Upper lobe of left lung (tissue), 6 donors: Measurements from ENCODE around the gene OLA1. TPM values are rescaled to one million over a fixed set of nuclear protein-coding genes. Genes with fewer than 3 reads are reported as not detected.

ENCODE experiments used
- ATAC-seq, 2 donors: fragments of 200-7000 bp; cut with Tn5 transposase; one replicate each; pipeline ENCODE4 v1.9.1; 2022; ENCODE audit warnings: mild to moderate bottlenecking in 2 of 2, moderate library complexity in 2 of 2; ENCODE audit not compliant: low FRiP score in 2 of 2
- DNase-seq, 2 donors: peaks; one replicate each; pipeline ENCODE4 v3.0.0-alpha.2; 2019 to 2020
- H3K27ac ChIP-seq, 4 donors: fragments of 200-600 bp; sonication (generic); one replicate each; pipeline ENCODE4 v1.5.1; 2016 to 2019
- H3K27me3 ChIP-seq, 4 donors: fragments of 200-600 bp; sonication (generic); one replicate each; pipeline ENCODE4 v1.5.1; 2017 to 2019
- H3K36me3 ChIP-seq, 4 donors: fragments of 200-600 bp; sonication (generic); one replicate each; pipeline ENCODE4 v1.5.1; 2016 to 2019
- H3K4me1 ChIP-seq, 4 donors: fragments of 200-600 bp; sonication (generic); one replicate each; pipeline ENCODE4 v1.5.1; 2018 to 2019
- H3K4me3 ChIP-seq, 4 donors: fragments of 200-600 bp; sonication (generic); one replicate each; pipeline ENCODE4 v1.5.1; 2017 to 2019; ENCODE audit warnings: mild to moderate bottlenecking in 2 of 4, moderate library complexity in 1 of 4
- H3K9me3 ChIP-seq, 4 donors: fragments of 200-600 bp; sonication (generic); one replicate each; pipeline ENCODE4 v1.5.1; 2018 to 2019
- CTCF ChIP-seq, 6 experiments: fragments of 450-650 bp in 4 of 6; fragments of 200-600 bp in 2 of 6; sonication (generic) in 2 of 6; IDR thresholded peaks; one replicate each; pipeline ENCODE4 v1.5.1; 2016 to 2019; ENCODE audit warnings: antibody characterized with exemption in 6 of 6
- EP300 ChIP-seq, 4 donors: sonication (generic); formaldehyde crosslinking; IDR thresholded peaks; one replicate each; pipeline ENCODE4 v1.5.1; 2017; ENCODE audit warnings: antibody characterized with exemption in 4 of 4, control low read depth in 2 of 4
- POLR2A ChIP-seq, 4 donors: fragments of 450-650 bp; IDR thresholded peaks; one replicate each; pipeline ENCODE4 v1.5.1; 2016 to 2017; ENCODE audit warnings: antibody characterized with exemption in 4 of 4, mild to moderate bottlenecking in 2 of 4
- POLR2AphosphoS5 ChIP-seq, 2 donors: sonication (generic); formaldehyde crosslinking; IDR thresholded peaks; one replicate each; pipeline ENCODE4 v1.5.1; 2017; ENCODE audit warnings: antibody characterized with exemption in 2 of 2
- WGBS, 2 donors: methylation state at CpG; one replicate each; pipeline ENCODE4 v1.1.5; 2017 to 2018; 5-methylcytosine and 5-hydroxymethylcytosine counted together
- total RNA-seq, 6 donors: library from RNA; depleted of rRNA in 4 of 6; stranded (reverse); fragments of >200 nt in 4 of 6; gene quantifications; one replicate each; pipeline versions ENCODE4 v1.1.0 to v1.2.1, GENCODE V29; 2016 to 2021
- donor health status: DM: no; HTN: no; CAD: no; lungs with moderate emphysema.
- donor health status: DM: no; HTN: yes; CAD: no; lungs with severe emphysema.

OLA1 gene
- total RNA-seq, 6 donors from 2014 or later = 16.5 to 52.2 (median 42.0) TPM

DNA sequence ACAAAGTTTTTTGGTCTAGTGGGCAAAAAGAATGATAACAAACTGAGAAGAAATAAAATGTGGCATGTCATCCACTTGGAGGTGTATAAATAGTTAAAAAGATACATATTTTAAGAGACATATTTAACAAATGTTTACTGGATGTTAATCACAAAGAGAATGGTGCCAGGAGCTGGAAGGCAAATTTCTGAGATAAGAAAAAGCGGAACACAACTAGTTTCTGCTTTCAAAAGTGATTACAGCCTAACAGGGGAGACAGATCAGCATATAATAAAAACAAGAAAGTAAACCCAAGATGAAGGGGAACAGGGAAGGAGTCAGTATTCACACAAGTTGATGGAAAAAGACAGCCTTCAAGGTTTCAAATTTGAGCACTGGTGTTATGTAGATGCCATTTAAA is 91.3 kb downstream of the OLA1 start:
- H3K9me3 ChIP-seq = no peaks in the 10 kb centered on the region
- WGBS, 2 donors = 63 to 88% methylated on average over 1 of the region's 1 CpG

DNA sequence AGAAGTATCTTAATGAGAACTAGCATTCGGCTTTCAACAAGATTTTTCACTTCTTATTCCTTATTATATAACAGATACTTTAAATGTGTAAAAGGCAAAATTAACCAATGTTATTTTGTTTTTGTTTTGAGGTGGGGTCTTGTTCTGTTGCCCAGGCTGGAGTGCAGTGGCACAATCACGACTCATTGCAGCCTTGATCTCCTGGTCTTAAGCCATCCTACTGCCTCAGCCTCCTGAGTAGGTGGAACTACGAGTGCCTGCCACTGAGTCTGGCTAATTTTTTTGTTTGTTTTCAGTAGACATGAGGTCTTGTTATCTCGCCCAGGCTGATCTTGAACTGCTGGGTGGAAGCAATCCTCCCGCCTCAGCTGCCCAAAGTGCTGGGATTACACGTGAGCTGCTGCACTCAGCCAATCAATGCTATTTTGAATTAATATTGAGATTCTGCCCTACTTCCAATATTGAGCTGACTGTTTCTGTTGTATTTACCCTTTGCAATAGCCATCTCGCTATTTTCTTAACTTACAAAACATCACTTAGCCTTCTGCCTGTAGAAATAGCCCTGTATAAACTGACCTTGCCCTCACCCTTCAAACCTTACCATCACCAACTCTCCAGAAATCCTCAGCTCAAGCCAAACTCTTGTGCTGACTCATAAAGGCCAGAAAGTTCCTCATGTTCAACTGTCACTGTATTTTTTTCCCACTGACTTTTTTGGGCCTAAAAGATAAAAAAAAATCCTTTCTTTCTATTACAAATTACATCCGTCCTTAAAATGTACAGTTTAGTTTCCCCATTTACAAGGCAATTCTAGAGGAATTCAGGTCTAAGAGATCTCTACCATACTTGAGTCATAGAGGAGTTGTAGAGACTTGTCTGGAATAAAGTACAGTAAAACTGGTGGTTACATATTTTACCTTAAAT is 94.3 kb downstream of the OLA1 start:
- WGBS, 2 donors = 76 to 83% methylated on average over 8 of the region's 8 CpGs

More for the DNA sequence above, 91.3 kb downstream of the OLA1 start:
- H3K27ac ChIP-seq = no peak overlapping the region
- no peak for ATAC-seq
- H3K4me3 ChIP-seq = no peak overlapping the region
- H3K4me1 ChIP-seq = no peaks in the 10 kb centered on the region
- H3K27me3 ChIP-seq = no peaks in the 10 kb centered on the region
- no peak for DNase-seq
- no peak for TF ChIP-seq POLR2A (IDR thresholded peaks at IDR 0.05)
- no peak for TF ChIP-seq POLR2AphosphoS5 (IDR thresholded peaks at IDR 0.05)
- no peak for TF ChIP-seq EP300 (IDR thresholded peaks at IDR 0.05)
- no peak for TF ChIP-seq CTCF (IDR thresholded peaks at IDR 0.05)
- no peaks in the 10 kb centered on the region for H3K36me3 ChIP-seq

GRCh38 chr2:174149530-174149929 is 98.8 kb downstream of the OLA1 start:
- DNase-seq (no peak), ATAC-seq (no peak)
- no peaks in the 10 kb centered on the region for H3K4me1 ChIP-seq
- TF ChIP-seq POLR2A (IDR thresholded peaks at IDR 0.05) = no peak
- TF ChIP-seq CTCF (IDR thresholded peaks at IDR 0.05) = no peak
- TF ChIP-seq EP300 (IDR thresholded peaks at IDR 0.05) = no peak
- TF ChIP-seq POLR2AphosphoS5 (IDR thresholded peaks at IDR 0.05) = no peak
- 95 to 99% methylated on average over 2 of the region's 2 CpGs for whole genome bisulfite sequencing, 2 donors
- no peaks in the 10 kb centered on the region for H3K27me3 ChIP-seq
- H3K4me3 ChIP-seq = no peak overlapping the region
- no peaks in the 10 kb centered on the region for H3K36me3 ChIP-seq
- no peak overlapping the region for H3K27ac ChIP-seq
- H3K9me3 ChIP-seq = no peaks in the 10 kb centered on the region

More for the DNA sequence above, 94.3 kb downstream of the OLA1 start:
- Histone ChIP-seq H3K4me1 (no peaks in the 10 kb centered on the region), H3K27ac (no peak overlapping the region), H3K9me3 (no peaks in the 10 kb centered on the region), H3K27me3 (no peaks in the 10 kb centered on the region), H3K36me3 (no peaks in the 10 kb centered on the region), H3K4me3 (no peak overlapping the region)
- ATAC-seq = no peak
- DNase-seq = no peak
- no peak for TF ChIP-seq POLR2AphosphoS5 (IDR thresholded peaks at IDR 0.05)
- no peak for TF ChIP-seq EP300 (IDR thresholded peaks at IDR 0.05)
- TF ChIP-seq POLR2A (IDR thresholded peaks at IDR 0.05) = no peak
- TF ChIP-seq CTCF (IDR thresholded peaks at IDR 0.05) = no peak

GRCh38 chr2:174148833-174149232 is 99.5 kb downstream of the OLA1 start:
- no peak overlapping the region for H3K4me3 ChIP-seq
- TF ChIP-seq POLR2A (IDR thresholded peaks at IDR 0.05) (no peak), EP300 (IDR thresholded peaks at IDR 0.05) (no peak), POLR2AphosphoS5 (IDR thresholded peaks at IDR 0.05) (no peak), CTCF (IDR thresholded peaks at IDR 0.05) (no peak)
- H3K9me3 ChIP-seq = no peaks in the 10 kb centered on the region
- no peak overlapping the region for H3K27ac ChIP-seq
- ATAC-seq (no peak), DNase-seq (no peak)
- no peaks in the 10 kb centered on the region for H3K4me1 ChIP-seq
- H3K36me3 ChIP-seq = no peaks in the 10 kb centered on the region
- no peaks in the 10 kb centered on the region for H3K27me3 ChIP-seq
- WGBS, 2 donors = 85 to 93% methylated on average over 2 of the region's 2 CpGs
